HepG2 (cell line): Measurements from ENCODE around the gene PDGFB.

Experiments used
- ATF2 ChIP-seq: sonication (generic); formaldehyde crosslinking; IDR thresholded peaks from 2 replicates; pipeline ENCODE4 v1.4.0; 2020; ENCODE audit warnings: missing genetic modification reagents
- CBFB ChIP-seq: sonication (generic); formaldehyde crosslinking; IDR thresholded peaks from 2 replicates; pipeline ENCODE4 v1.4.0; 2020; ENCODE audit warnings: missing genetic modification reagents
- CTCF ChIP-seq: sonication (generic); formaldehyde crosslinking; IDR thresholded peaks from 2 replicates; pipeline ENCODE4 v1.5.0; 2020; ENCODE audit warnings: mild to moderate bottlenecking, missing genetic modification reagents, moderate library complexity
- EZH2 ChIP-seq: conservative IDR thresholded peaks from 2 replicates; pipeline ENCODE4 v1.6.1; 2012; ENCODE audit warnings: mild to moderate bottlenecking, low read depth, low read length, moderate library complexity
- HOMEZ ChIP-seq: IDR thresholded peaks from 2 replicates; pipeline ENCODE4 v1.6.1; 2016; ENCODE audit warnings: low read depth
- HOXA7 ChIP-seq: sonication (generic); formaldehyde crosslinking; IDR thresholded peaks from 2 replicates; pipeline ENCODE4 v1.8.1; 2022; ENCODE audit warnings: mild to moderate bottlenecking, missing genetic modification reagents, moderate library complexity
- TARDBP ChIP-seq: sonication (generic); formaldehyde crosslinking; IDR thresholded peaks from 2 replicates; pipeline ENCODE4 v1.8.0; 2022; ENCODE audit warnings: mild to moderate bottlenecking, missing genetic modification reagents
- ZNF552 ChIP-seq: sonication (generic); formaldehyde crosslinking; IDR thresholded peaks from 2 replicates; pipeline ENCODE4 v1.9.0; 2022; ENCODE audit warnings: missing genetic modification reagents, mild to moderate bottlenecking, borderline replicate concordance

- TF ChIP-seq HOXA7 (CRISPR knock-in tag) (no peak), EZH2 (no peak), CBFB (CRISPR knock-in tag) (no peak), CTCF (CRISPR knock-in tag) (no peak), TARDBP (CRISPR knock-in tag) (no peak), HOMEZ (CRISPR knock-in tag) (no peak), ZNF552 (CRISPR knock-in tag) (no peak), ATF2 (CRISPR knock-in tag) (no peak)
These were observed 67.0 kb downstream of the PDGFB start for GRCh38 chr22:39177791-39178190.
